Aorta (tissue), 4 donors: Measurements from ENCODE around the gene SLFN12L. TPM values are rescaled to one million over a fixed set of nuclear protein-coding genes. Genes with fewer than 3 reads are reported as not detected.

Experiments
- polyA plus RNA-seq, 2 donors: library from polyadenylated mRNA; stranded (reverse); fragments of 200-250 nt; gene quantifications; one replicate each; pipeline ENCODE4 v1.2.3, GENCODE V29; 2013
- total RNA-seq, 2 donors: library from RNA; stranded (reverse); fragmentation: NEBNext Ultra II Directional; extraction: Animal tissue kit (Norgen Biotek cat#: 25700); gene quantifications; one replicate each; pipeline ENCODE4 v1.2.1, GENCODE V29; 2021
- donor health status: healthy with polysubstance abuse.
- donor health status: Bipolar disorder and iron deficiency.
- donor health status: DM: no; HTN: no; CAD: no.
- donor health status: DM: yes; HTN: yes; CAD: no.

Gene SLFN12L
- total and polyA plus RNA-seq, 4 donors, result 0.75 to 6.3 (median 3.1) TPM; not detected in 1

Other genes with a start within 250 kb of the SLFN12L start
- gene SLFN11, start 164.1 kb downstream of the SLFN12L start, total RNA-seq, result 10 to 100 TPM; 49.0 to 93.3 TPM
- gene SLFN11, start 164.1 kb downstream of the SLFN12L start, polyA plus RNA-seq, result 10 to 100 TPM in 1 of 2 donors, 1 to 10 TPM in 1; 6.5 to 20.1 TPM
- gene SLFN12, start 105.2 kb downstream of the SLFN12L start, total RNA-seq, result 10 to 100 TPM; 19.5 to 20.8 TPM
- gene SLFN12, start 105.2 kb downstream of the SLFN12L start, polyA plus RNA-seq, result 1 to 10 TPM; 3.1 to 8.7 TPM
- 10 to 100 TPM; 15.0 to 31.0 TPM for gene SLFN13, start 88.9 kb downstream of the SLFN12L start, total RNA-seq
- 1 to 10 TPM; 1.5 to 5.0 TPM for gene SLFN13, start 88.9 kb downstream of the SLFN12L start, polyA plus RNA-seq
- gene SLFN14, start 23.1 kb upstream of the SLFN12L start, total RNA-seq, result under 1 TPM in 1 of 2 donors, not detected in 1; 0.30 TPM
- gene SLFN14, start 23.1 kb upstream of the SLFN12L start, polyA plus RNA-seq, result not detected
- 1 to 10 TPM; 3.5 to 5.6 TPM for gene PEX12, start 40.9 kb upstream of the SLFN12L start, total RNA-seq
- gene PEX12, start 40.9 kb upstream of the SLFN12L start, polyA plus RNA-seq, result 1 to 10 TPM; 1.6 to 2.5 TPM
- 100 to 1,000 TPM; 107 to 120 TPM for gene AP2B1, start 49.6 kb upstream of the SLFN12L start, total RNA-seq
- gene AP2B1, start 49.6 kb upstream of the SLFN12L start, polyA plus RNA-seq, result 10 to 100 TPM; 17.9 to 26.5 TPM
- 1 to 10 TPM; 1.3 to 3.5 TPM for gene RASL10B, start 194.0 kb upstream of the SLFN12L start, total RNA-seq
- 1 to 10 TPM in 1 of 2 donors, under 1 TPM in 1; 0.31 to 1.3 TPM for gene RASL10B, start 194.0 kb upstream of the SLFN12L start, polyA plus RNA-seq
- gene GAS2L2, start 215.6 kb upstream of the SLFN12L start, total RNA-seq, result not detected
- under 1 TPM in 1 of 2 donors, not detected in 1; 0.05 TPM for gene GAS2L2, start 215.6 kb upstream of the SLFN12L start, polyA plus RNA-seq
- not detected for gene C17orf50, start 223.2 kb upstream of the SLFN12L start, total RNA-seq
- not detected for gene C17orf50, start 223.2 kb upstream of the SLFN12L start, polyA plus RNA-seq